SK-N-SH (cell line): ENCODE results near the gene ZNF487. TPM values are rescaled to one million over a fixed set of nuclear protein-coding genes. Genes with fewer than 3 reads are reported as not detected.

Experiments used
- CTCF ChIA-PET: fragments of 300-600, 350-600 bp; formaldehyde crosslinking; extraction: SDS; loops from one replicate; lab custom pipeline; 2021; lab: Yijun Ruan, JAX
- POLR2A ChIA-PET: fragments of 350-600 bp; sonication (Branson Sonifier 250); formaldehyde crosslinking; extraction: SDS; loops from one replicate; lab custom pipeline; 2020; ENCODE audit warnings: antibody characterized with exemption, inconsistent platforms; lab: Yijun Ruan, JAX
- DNase-seq: peaks from one replicate; pipeline ENCODE4 v3.0.0; 2012
- H2AFZ ChIP-seq: fragments of 200-600 bp; sonication (generic); 2 replicates; pipeline ENCODE4 v1.8.1; 2016; ENCODE audit warnings: antibody characterized with exemption, mild to moderate bottlenecking, low read depth
- H3F3A ChIP-seq: fragments of 200-600 bp; sonication (generic); replicated peaks from 2 replicates; pipeline ENCODE3; 2016; ENCODE audit warnings: antibody characterized with exemption, mild to moderate bottlenecking; ENCODE audit not compliant: insufficient read depth
- H3K27ac ChIP-seq, 2 experiments: fragments of 200-500 bp in 1 of 2; fragments of 200-600 bp in 1 of 2; sonication (Bioruptor generic) in 1 of 2; sonication (generic), shearing (Covaris generic) in 1 of 2; 2 replicates each; pipeline versions ENCODE4 v1.5.1 to v1.6.1; 2014 to 2016; ENCODE audit warnings: low read depth in 2 of 2, inconsistent platforms in 1 of 2, low read length in 1 of 2, mild to moderate bottlenecking in 1 of 2, mixed read lengths in 1 of 2
- H3K27me3 ChIP-seq: fragments of 200-600 bp; sonication (generic), shearing (Covaris generic); 2 replicates; pipeline ENCODE4 v1.6.1; 2016; ENCODE audit warnings: mixed run types; ENCODE audit not compliant: insufficient read depth
- H3K36me3 ChIP-seq, 2 experiments: fragments of 200-500 bp in 1 of 2; fragments of 200-600 bp in 1 of 2; sonication (Bioruptor generic) in 1 of 2; sonication (generic) in 1 of 2; replicated peaks in 1 of 2; 2 replicates each; pipeline versions ENCODE3 to v1.5.1; 2014 to 2016; ENCODE audit warnings: low read length in 1 of 2, mild to moderate bottlenecking in 1 of 2; ENCODE audit not compliant: insufficient read depth in 2 of 2, control insufficient read depth in 1 of 2
- H3K4me1 ChIP-seq, 2 experiments: fragments of 200-500 bp in 1 of 2; fragments of 200-600 bp in 1 of 2; sonication (Bioruptor generic) in 1 of 2; sonication (generic), shearing (Covaris generic) in 1 of 2; 2 replicates each; pipeline versions ENCODE4 v1.5.1 to v1.6.1; 2014 to 2016; ENCODE audit warnings: low read depth in 1 of 2, low read length in 1 of 2, mixed run types in 1 of 2; ENCODE audit not compliant: insufficient read depth in 2 of 2, control insufficient read depth in 1 of 2
- H3K4me2 ChIP-seq: fragments of 200-600 bp; sonication (generic), shearing (Covaris generic); 2 replicates; pipeline ENCODE4 v1.6.1; 2017; ENCODE audit warnings: mixed run types
- H3K4me3 ChIP-seq, 2 experiments: fragments of 200-500 bp in 1 of 2; fragments of 200-600 bp in 1 of 2; sonication (Bioruptor generic) in 1 of 2; sonication (generic), shearing (Covaris generic) in 1 of 2; 2 replicates each; pipeline versions ENCODE4 v1.5.1 to v1.8.1; 2014 to 2016; ENCODE audit warnings: low read depth in 2 of 2, inconsistent platforms in 1 of 2, low read length in 1 of 2, mild to moderate bottlenecking in 1 of 2, mixed read lengths in 1 of 2, moderate library complexity in 1 of 2
- H3K79me2 ChIP-seq: fragments of 200-600 bp; sonication (generic); 2 replicates; pipeline ENCODE4 v1.8.1; 2017; ENCODE audit warnings: mild to moderate bottlenecking; ENCODE audit not compliant: insufficient read depth
- H3K9ac ChIP-seq: fragments of 200-600 bp; sonication (generic); 2 replicates; pipeline ENCODE4 v1.6.1; 2017; ENCODE audit warnings: mixed run types
- H3K9me2 ChIP-seq: fragments of 200-600 bp; sonication (generic); 2 replicates; pipeline ENCODE4 v1.6.1; 2017; ENCODE audit warnings: mixed run types
- H3K9me3 ChIP-seq: fragments of 200-600 bp; sonication (generic); 2 replicates; pipeline ENCODE4 v1.6.1; 2017; ENCODE audit warnings: mixed run types, mild to moderate bottlenecking, moderate library complexity
- H4K20me1 ChIP-seq: fragments of 200-600 bp; sonication (generic); 2 replicates; pipeline ENCODE4 v1.6.1; 2017; ENCODE audit warnings: mild to moderate bottlenecking, mixed run types; ENCODE audit not compliant: insufficient read depth
- CTCF ChIP-seq: fragments of 200-600 bp; sonication (generic); IDR thresholded peaks from 2 replicates; pipeline ENCODE4 v1.6.1; 2017; ENCODE audit warnings: antibody characterized with exemption, mild to moderate bottlenecking, moderate library complexity
- ELF1 ChIP-seq: IDR thresholded peaks from 2 replicates; pipeline ENCODE4 v1.4.0; 2012
- EZH2phosphoT487 ChIP-seq: fragments of 200-600 bp; sonication (generic); IDR thresholded peaks from 2 replicates; pipeline ENCODE4 v1.6.1; 2017; ENCODE audit warnings: low read depth, mixed run types, mild to moderate bottlenecking, antibody characterized with exemption, moderate library complexity, borderline replicate concordance
- FOXJ3 ChIP-seq: sonication (generic); formaldehyde crosslinking; IDR thresholded peaks from 2 replicates; pipeline ENCODE4 v1.5.1; 2020; ENCODE audit warnings: mild to moderate bottlenecking, missing genetic modification reagents
- GATA2 ChIP-seq: sonication (generic); formaldehyde crosslinking; IDR thresholded peaks from 2 replicates; pipeline ENCODE4 v1.5.0; 2020; ENCODE audit warnings: mild to moderate bottlenecking, missing genetic modification reagents
- MXI1 ChIP-seq: IDR thresholded peaks from 2 replicates; pipeline ENCODE4 v1.6.1; 2012; ENCODE audit warnings: mild to moderate bottlenecking, low read depth, low read length, improper control_type of control experiment
- NRF1 ChIP-seq: IDR thresholded peaks from 2 replicates; pipeline ENCODE4 v1.6.1; 2012; ENCODE audit warnings: low read depth, mild to moderate bottlenecking, low read length
- RXRA ChIP-seq: IDR thresholded peaks from 2 replicates; pipeline ENCODE4 v1.4.0; 2012; ENCODE audit warnings: low read depth, mild to moderate bottlenecking, borderline replicate concordance
- SMC3 ChIP-seq: IDR thresholded peaks from 2 replicates; pipeline ENCODE4 v1.6.1; 2012; ENCODE audit warnings: low read depth, low read length, improper control_type of control experiment
- WGBS: methylation state at CpG from one replicate; pipeline ENCODE4 v1.1.6; 2017; ENCODE audit warnings: low lambda C conversion rate; 5-methylcytosine and 5-hydroxymethylcytosine counted together
- polyA plus RNA-seq, 3 experiments: library from polyadenylated mRNA; depleted of rRNA; stranded (reverse); fragments of >200 nt; gene quantifications; 2 replicates each; pipeline ENCODE4 v1.2.3, GENCODE V29; 2012
- TF ChIP-seq, protein P1 (sequence below): fragments of 150-350 bp; IDR thresholded peaks from 2 replicates; pipeline ENCODE4 v1.6.1; 2016; ENCODE audit warnings: mild to moderate bottlenecking, low read depth, low read length
- TF ChIP-seq, protein P2 (sequence below): IDR thresholded peaks from 2 replicates; pipeline ENCODE4; 2012

The ZNF487 gene
- polyA plus RNA-seq, 1 of the 3 experiments (the other 2 are of a cell fraction), result 2.7 TPM

- peaks cover 12 to 39% of the 10 kb centered on the region in 2 experiments; a peak in 3 of 4 replicates for H3K4me1 ChIP-seq
- no peak overlapping the region for H3K4me3 ChIP-seq
- H3K4me2 ChIP-seq, result 0 out of 2 replicates have a peak overlapping the region, but pooled peaks have one; percentile 32
- ChIA-PET CTCF (no interaction called here), POLR2A (no interaction called here)
- H3K27ac ChIP-seq, result no peak overlapping the region
- no peaks in the 10 kb centered on the region for H3K27me3 ChIP-seq
- TF ChIP-seq RXRA, result no peak
- no peak for TF ChIP-seq EZH2phosphoT487
- no peak for TF ChIP-seq CTCF
- TF ChIP-seq GATA2, result no peak
- TF ChIP-seq ELF1, result no peak
- TF ChIP-seq FOXJ3 (CRISPR knock-in tag), result no peak
- TF ChIP-seq NRF1, result no peak
- TF ChIP-seq MXI1, result no peak
- no peak for TF ChIP-seq SMC3
- TF ChIP-seq, protein P1, sequence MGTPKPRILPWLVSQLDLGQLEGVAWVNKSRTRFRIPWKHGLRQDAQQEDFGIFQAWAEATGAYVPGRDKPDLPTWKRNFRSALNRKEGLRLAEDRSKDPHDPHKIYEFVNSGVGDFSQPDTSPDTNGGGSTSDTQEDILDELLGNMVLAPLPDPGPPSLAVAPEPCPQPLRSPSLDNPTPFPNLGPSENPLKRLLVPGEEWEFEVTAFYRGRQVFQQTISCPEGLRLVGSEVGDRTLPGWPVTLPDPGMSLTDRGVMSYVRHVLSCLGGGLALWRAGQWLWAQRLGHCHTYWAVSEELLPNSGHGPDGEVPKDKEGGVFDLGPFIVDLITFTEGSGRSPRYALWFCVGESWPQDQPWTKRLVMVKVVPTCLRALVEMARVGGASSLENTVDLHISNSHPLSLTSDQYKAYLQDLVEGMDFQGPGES, result no peak
- H3K36me3 ChIP-seq, result peaks cover 0 to 22% of the 10 kb centered on the region in 2 experiments
- peaks cover 81% of the 10 kb centered on the region for H4K20me1 ChIP-seq
- DNase-seq, result no peak
- H3K9me2 ChIP-seq, result no peaks in the 10 kb centered on the region
- H3K9ac ChIP-seq, result no peak overlapping the region
- peaks cover 37% of the 10 kb centered on the region for H3F3A ChIP-seq
- H3K79me2 ChIP-seq, result peaks cover 93% of the 10 kb centered on the region
- 74% methylated on average over 6 of the region's 6 CpGs for WGBS
- H2AFZ ChIP-seq, result no peak overlapping the region
- no peaks in the 10 kb centered on the region for H3K9me3 ChIP-seq
Measured at GRCh38 chr10:43404704-43405084, 32.2 kb upstream of the ZNF487 start.

DNA sequence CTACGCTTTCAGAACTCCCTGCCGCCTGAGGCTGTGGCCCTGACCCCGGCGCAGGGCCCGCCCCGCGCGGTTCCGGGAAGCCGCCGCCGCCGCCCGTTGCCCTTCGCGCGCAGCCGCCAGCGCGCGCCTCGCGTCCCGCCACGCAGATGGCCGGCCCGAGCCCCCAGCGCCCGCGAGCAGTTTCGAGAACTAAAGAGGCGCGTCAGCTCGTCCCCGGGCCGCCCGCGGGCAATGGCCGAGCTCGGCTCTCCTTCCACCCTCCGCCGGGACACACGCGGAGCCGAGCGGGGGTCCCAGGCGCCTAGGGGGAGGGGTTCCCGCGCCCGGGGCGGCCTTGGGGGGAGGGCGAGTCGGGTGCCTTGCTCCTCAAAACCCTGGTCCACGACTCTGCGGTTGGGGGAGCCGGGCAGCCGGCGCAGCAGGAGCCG is 29.7 kb upstream of the ZNF487 start:
- no peaks in the 10 kb centered on the region for H3K9me3 ChIP-seq
- H3K36me3 ChIP-seq, result peaks cover 0 to 22% of the 10 kb centered on the region in 2 experiments
- TF ChIP-seq, protein P2, sequence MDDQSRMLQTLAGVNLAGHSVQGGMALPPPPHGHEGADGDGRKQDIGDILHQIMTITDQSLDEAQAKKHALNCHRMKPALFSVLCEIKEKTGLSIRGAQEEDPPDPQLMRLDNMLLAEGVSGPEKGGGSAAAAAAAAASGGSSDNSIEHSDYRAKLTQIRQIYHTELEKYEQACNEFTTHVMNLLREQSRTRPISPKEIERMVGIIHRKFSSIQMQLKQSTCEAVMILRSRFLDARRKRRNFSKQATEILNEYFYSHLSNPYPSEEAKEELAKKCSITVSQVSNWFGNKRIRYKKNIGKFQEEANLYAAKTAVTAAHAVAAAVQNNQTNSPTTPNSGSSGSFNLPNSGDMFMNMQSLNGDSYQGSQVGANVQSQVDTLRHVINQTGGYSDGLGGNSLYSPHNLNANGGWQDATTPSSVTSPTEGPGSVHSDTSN, result no peak
- peak; percentile 46; the same call in 1 of the 2 replicates for TF ChIP-seq NRF1
- CTCF ChIA-PET, result interaction anchor here (0.8 to 1.8 kb wide), 4 partner anchors 12 to 54 kb away, joined by 3 to 6 read pairs (median 4); partner anchors contain the start of gene ZNF487
- peak overlapping the region; percentile 98 for H3K4me2 ChIP-seq
- no peak overlapping the region for H2AFZ ChIP-seq
- H3K79me2 ChIP-seq, result peaks cover 68% of the 10 kb centered on the region
- peak overlapping the region; percentile 67 to 86 for H3K4me3 ChIP-seq
- peaks cover 18% of the 10 kb centered on the region for H3F3A ChIP-seq
- DNase-seq, result peak; percentile 72
- peak overlapping the region; percentile 99 for H3K9ac ChIP-seq
- no peaks in the 10 kb centered on the region for H3K27me3 ChIP-seq
- POLR2A ChIA-PET, result interaction anchor here (1.4 kb wide), 1 partner anchor 10 kb away, joined by 4 read pairs; no protein-coding TSS in a partner anchor
- H3K27ac ChIP-seq, result peak overlapping the region; percentile 92 to 97
- H3K9me2 ChIP-seq, result no peaks in the 10 kb centered on the region
- H3K4me1 ChIP-seq, result peaks cover 11 to 16% of the 10 kb centered on the region in 2 experiments; a peak in 2 of 4 replicates
- 0% methylated on average over 20 of the region's 59 CpGs for WGBS
- peaks cover 56% of the 10 kb centered on the region for H4K20me1 ChIP-seq
